ENCODE results near the gene NACC2. TPM values are rescaled to one million over a fixed set of nuclear protein-coding genes. Genes with fewer than 3 reads are reported as not detected.

The NACC2 gene
- polyA plus RNA-seq, 1 of the 3 experiments (the other 2 are of a cell fraction) = 22.1 TPM

- Histone ChIP-seq H3K9me2 (no peaks in the 10 kb centered on the region), H4K20me1 (ENCODE audit: insufficient read depth) (peaks cover 47% of the 10 kb centered on the region), H3F3A (replicated peaks; ENCODE audit: insufficient read depth) (peaks cover 10% of the 10 kb centered on the region), H3K9me3 (no peaks in the 10 kb centered on the region), H3K79me2 (ENCODE audit: insufficient read depth) (peaks cover 59% of the 10 kb centered on the region), H3K27ac (ENCODE audit: low read depth in 2 of 2, low read length in 1 of 2) (peak overlapping the region in 1 of 2 experiments; percentile 6; a peak in 2 of 4 replicates), H3K4me1 (ENCODE audit: control insufficient read depth in 1 of 2, insufficient read depth in 2 of 2, low read depth in 1 of 2, low read length in 1 of 2) (peaks cover 31 to 32% of the 10 kb centered on the region in 2 experiments; a peak in 3 of 4 replicates), H3K9ac (peak overlapping the region; percentile 67), H3K4me3 (ENCODE audit: low read depth in 2 of 2, low read length in 1 of 2) (peak overlapping the region; percentile 75 to 78), H3K27me3 (ENCODE audit: insufficient read depth) (no peaks in the 10 kb centered on the region), H3K4me2 (peak overlapping the region; percentile 91), H2AFZ (ENCODE audit: low read depth) (no peak overlapping the region), H3K36me3 (replicated peaks in 1 of 2; ENCODE audit: control insufficient read depth in 1 of 2, insufficient read depth in 2 of 2, low read length in 1 of 2) (peaks cover 0 to 2% of the 10 kb centered on the region in 2 experiments)
- ChIA-PET POLR2A (no interaction called here), CTCF (interaction anchor here (0.8 to 3.2 kb wide), 8 partner anchors 11 to 127 kb away, joined by 3 to 18 read pairs (median 6); partner anchors contain the start of gene TMEM250)
- TF ChIP-seq YY1 (IDR thresholded peaks at IDR 0.05; ENCODE audit: low read depth) = no peak
- TF ChIP-seq RFX5 (IDR thresholded peaks at IDR 0.05; ENCODE audit: low read length) = no peak
- no peak for TF ChIP-seq FOSL2 (IDR thresholded peaks at IDR 0.05; ENCODE audit: borderline replicate concordance, low read depth)
- no peak for TF ChIP-seq MXI1 (IDR thresholded peaks at IDR 0.05; ENCODE audit: low read depth, low read length)
- no peak for TF ChIP-seq PBX3 (IDR thresholded peaks at IDR 0.05)
- no peak for TF ChIP-seq CHD2 (IDR thresholded peaks at IDR 0.05; ENCODE audit: low read length, partially characterized antibody)
- no peak for TF ChIP-seq EZH2phosphoT487 (IDR thresholded peaks at IDR 0.05; ENCODE audit: borderline replicate concordance, low read depth)
- no peak for TF ChIP-seq ELF1 (IDR thresholded peaks at IDR 0.05)
- no peak for TF ChIP-seq NRF1 (IDR thresholded peaks at IDR 0.05; ENCODE audit: low read depth, low read length)
- TF ChIP-seq POLR2AphosphoS5 (IDR thresholded peaks at IDR 0.05; ENCODE audit: low read depth, low read length) = no peak
- TF ChIP-seq EP300 (IDR thresholded peaks at IDR 0.05; ENCODE audit: borderline replicate concordance in 1 of 2, low read depth in 1 of 2, low read length in 1 of 2) = no peak
- DNase-seq = peak; percentile 78
- 65% methylated on average over 14 of the region's 74 CpGs for WGBS (ENCODE audit: low lambda C conversion rate)
These were observed 851 bp downstream of the NACC2 start for GRCh38 chr9:136093995-136094881.

GRCh38 chr9:136093346-136093986, 1.6 kb downstream of the NACC2 start:
- peak; percentile 69 for DNase-seq
- 77% methylated on average over 16 of the region's 16 CpGs for WGBS (ENCODE audit: low lambda C conversion rate)
- POLR2A ChIA-PET = no interaction called here
- TF ChIP-seq RAD21 (IDR thresholded peaks at IDR 0.05; ENCODE audit: low read length) = no peak
- TF ChIP-seq RFX5 (IDR thresholded peaks at IDR 0.05; ENCODE audit: low read length) = no peak
- TF ChIP-seq FOSL2 (IDR thresholded peaks at IDR 0.05; ENCODE audit: borderline replicate concordance, low read depth) = no peak
- TF ChIP-seq JUND (IDR thresholded peaks at IDR 0.05) = no peak
- no peak for TF ChIP-seq ELF1 (IDR thresholded peaks at IDR 0.05)
- TF ChIP-seq MXI1 (IDR thresholded peaks at IDR 0.05; ENCODE audit: low read depth, low read length) = no peak
- TF ChIP-seq NRF1 (IDR thresholded peaks at IDR 0.05; ENCODE audit: low read depth, low read length) = no peak
- TF ChIP-seq IRF3 (IDR thresholded peaks at IDR 0.05; ENCODE audit: low read depth, low read length) = no peak
- no peak for TF ChIP-seq POLR2AphosphoS5 (IDR thresholded peaks at IDR 0.05; ENCODE audit: low read depth, low read length)
- no peak for TF ChIP-seq FOXJ3 (CRISPR knock-in tag; IDR thresholded peaks at IDR 0.05)
- TF ChIP-seq USF2 (IDR thresholded peaks at IDR 0.05; ENCODE audit: borderline replicate concordance, low read depth, low read length) = no peak
- TF ChIP-seq MAX (IDR thresholded peaks at IDR 0.05; ENCODE audit: low read depth) = no peak
- no peak for TF ChIP-seq MEF2A (IDR thresholded peaks at IDR 0.05; ENCODE audit: borderline replicate concordance, low read depth)
- TF ChIP-seq GABPA (IDR thresholded peaks at IDR 0.05; ENCODE audit: low read depth) = no peak
- TF ChIP-seq EP300 (IDR thresholded peaks at IDR 0.05; ENCODE audit: borderline replicate concordance in 1 of 2, low read depth in 1 of 2, low read length in 1 of 2) = no peak

More at GRCh38 chr9:136093346-136093986, 1.6 kb downstream of the NACC2 start:
- H3K27me3 ChIP-seq (ENCODE audit: insufficient read depth) = no peaks in the 10 kb centered on the region
- CTCF ChIA-PET = interaction anchor here (0.8 to 3.2 kb wide), 5 partner anchors 25 to 126 kb away, joined by 3 to 18 read pairs (median 8); partner anchors contain the start of gene TMEM250
- peak overlapping the region; percentile 67; the same call in 1 of the 2 replicates for H3K9ac ChIP-seq
- H3F3A ChIP-seq (replicated peaks; ENCODE audit: insufficient read depth) = peaks cover 10% of the 10 kb centered on the region
- no peak overlapping the region for H2AFZ ChIP-seq (ENCODE audit: low read depth)
- peaks cover 32 to 40% of the 10 kb centered on the region in 2 experiments; a peak in 3 of 4 replicates for H3K4me1 ChIP-seq (ENCODE audit: control insufficient read depth in 1 of 2, insufficient read depth in 2 of 2, low read depth in 1 of 2, low read length in 1 of 2)
- H3K36me3 ChIP-seq (replicated peaks in 1 of 2; ENCODE audit: control insufficient read depth in 1 of 2, insufficient read depth in 2 of 2, low read length in 1 of 2) = peaks cover 0 to 2% of the 10 kb centered on the region in 2 experiments
- H3K27ac ChIP-seq (ENCODE audit: low read depth in 2 of 2, low read length in 1 of 2) = no peak overlapping the region
- no peaks in the 10 kb centered on the region for H3K9me3 ChIP-seq
- peak overlapping the region; percentile 75 to 78 for H3K4me3 ChIP-seq (ENCODE audit: low read depth in 2 of 2, low read length in 1 of 2)
- no peaks in the 10 kb centered on the region for H3K9me2 ChIP-seq
- peaks cover 54% of the 10 kb centered on the region for H4K20me1 ChIP-seq (ENCODE audit: insufficient read depth)
- H3K4me2 ChIP-seq = peak overlapping the region; percentile 91
- peaks cover 67% of the 10 kb centered on the region for H3K79me2 ChIP-seq (ENCODE audit: insufficient read depth)
